HG02852 (cell line): ENCODE results near the gene PLEKHH3.
"Not testable (repeated sequence)": the region's sequence is repeated elsewhere in the genome, so short reads cannot be mapped to it uniquely, and the experiment has no call there.

Experiments used
- ATAC-seq: cut with Tn5 transposase; IDR thresholded peaks from one replicate; pipeline ENCODE4 v1.9.1; 2021; ENCODE audit warnings: mild to moderate bottlenecking, moderate library complexity; ENCODE audit not compliant: unreplicated experiment

Gene PLEKHH3

GRCh38 chr17:42673266-42673884 lies 3.4 kb downstream of the PLEKHH3 start:
- ATAC-seq, result no peak

GRCh38 chr17:42672038-42672437 lies 4.8 kb downstream of the PLEKHH3 start:
- no peak for ATAC-seq

GRCh38 chr17:42670789-42671657 lies 5.8 kb downstream of the PLEKHH3 start:
- ATAC-seq, result no peak

- ATAC-seq, result no peak
These were observed 6.6 kb downstream of the PLEKHH3 start for GRCh38 chr17:42669977-42670788.

- no peak for ATAC-seq
These were observed 7.2 kb downstream of the PLEKHH3 start for GRCh38 chr17:42669705-42669976.

GRCh38 chr17:42667088-42667951 lies 9.5 kb downstream of the PLEKHH3 start:
- ATAC-seq, result no peak

- not testable (repeated sequence) for ATAC-seq
These were observed 10.7 kb downstream of the PLEKHH3 start for GRCh38 chr17:42666126-42666525.

GRCh38 chr17:42665581-42666001 lies 11.2 kb downstream of the PLEKHH3 start:
- ATAC-seq, result no peak

GRCh38 chr17:42660692-42661345 lies 16.0 kb downstream of the PLEKHH3 start:
- ATAC-seq, result no peak

- not testable (repeated sequence) for ATAC-seq
These were observed 16.9 kb downstream of the PLEKHH3 start for GRCh38 chr17:42659932-42660274.

GRCh38 chr17:42659079-42659931 lies 17.5 kb downstream of the PLEKHH3 start, which contains the start of gene TUBG2:
TSS of gene TUBG2 (plus strand) at chr17:42659284. CDS start at chr17:42659504, 220 bp downstream.
- ATAC-seq, result no peak

- ATAC-seq, result no peak
These were observed 18.8 kb downstream of the PLEKHH3 start for GRCh38 chr17:42657824-42658588.

GRCh38 chr17:42655528-42655927 lies 21.3 kb downstream of the PLEKHH3 start:
- ATAC-seq, result no peak

- no peak for ATAC-seq
These were observed 23.3 kb downstream of the PLEKHH3 start for GRCh38 chr17:42653179-42654124.

- ATAC-seq, result no peak
These were observed 25.4 kb downstream of the PLEKHH3 start for GRCh38 chr17:42651392-42651791.

GRCh38 chr17:42647778-42648177 lies 29.0 kb downstream of the PLEKHH3 start:
- no peak for ATAC-seq

- ATAC-seq, result no peak
These were observed 34.5 kb downstream of the PLEKHH3 start for GRCh38 chr17:42642336-42642735.
